Measurements from ENCODE around the gene GNAO1. TPM values are rescaled to one million over a fixed set of nuclear protein-coding genes. Genes with fewer than 3 reads are reported as not detected.
A peak's percentile ranks its signal among the peaks of the same experiment; 100 is the strongest.

The GNAO1 gene
- total and polyA plus RNA-seq, 2 of the 13 experiments (the other 11 are each of a cell fraction or from before 2014, with no cell fraction given): not detected

DNA sequence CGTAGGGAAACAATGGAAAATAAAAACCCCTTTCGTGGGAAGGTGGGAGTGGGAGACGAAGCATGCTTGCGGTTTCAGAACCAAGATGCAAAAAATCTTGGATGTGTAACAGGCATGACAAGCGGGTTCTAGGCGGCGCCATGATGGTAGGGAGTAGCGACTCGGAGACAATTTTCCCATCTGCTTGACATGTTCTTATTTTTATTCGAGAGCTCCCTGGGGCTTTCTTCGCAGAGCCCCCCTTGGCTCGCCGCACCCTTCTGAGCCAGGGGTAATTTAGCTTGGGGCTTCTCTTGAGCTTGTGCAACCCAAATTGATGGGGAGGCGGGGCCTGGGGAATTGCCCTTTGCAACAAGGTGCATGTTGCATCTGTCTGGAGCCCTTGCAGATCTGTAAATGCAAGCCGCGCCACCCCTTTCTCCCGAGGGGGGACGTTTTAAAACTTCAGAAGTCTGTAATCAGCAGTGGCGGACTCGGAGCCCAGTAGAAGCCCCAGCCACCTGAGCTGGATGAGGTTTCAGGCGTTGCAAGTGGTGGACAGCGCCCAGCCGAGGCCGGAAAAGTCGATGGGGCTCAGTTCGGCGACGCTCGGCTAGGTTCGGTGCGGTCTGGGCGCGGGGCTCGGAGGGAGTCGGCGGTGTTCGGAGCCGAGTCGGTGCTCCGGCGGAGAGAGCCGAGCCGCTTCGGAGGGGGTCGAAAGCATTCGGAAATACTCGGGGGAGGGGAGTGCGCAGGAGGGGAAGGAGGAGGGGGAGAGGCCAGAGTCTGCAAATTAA, 2.9 kb downstream of the GNAO1 start (continued):
- TF ChIP-seq, protein P1, sequence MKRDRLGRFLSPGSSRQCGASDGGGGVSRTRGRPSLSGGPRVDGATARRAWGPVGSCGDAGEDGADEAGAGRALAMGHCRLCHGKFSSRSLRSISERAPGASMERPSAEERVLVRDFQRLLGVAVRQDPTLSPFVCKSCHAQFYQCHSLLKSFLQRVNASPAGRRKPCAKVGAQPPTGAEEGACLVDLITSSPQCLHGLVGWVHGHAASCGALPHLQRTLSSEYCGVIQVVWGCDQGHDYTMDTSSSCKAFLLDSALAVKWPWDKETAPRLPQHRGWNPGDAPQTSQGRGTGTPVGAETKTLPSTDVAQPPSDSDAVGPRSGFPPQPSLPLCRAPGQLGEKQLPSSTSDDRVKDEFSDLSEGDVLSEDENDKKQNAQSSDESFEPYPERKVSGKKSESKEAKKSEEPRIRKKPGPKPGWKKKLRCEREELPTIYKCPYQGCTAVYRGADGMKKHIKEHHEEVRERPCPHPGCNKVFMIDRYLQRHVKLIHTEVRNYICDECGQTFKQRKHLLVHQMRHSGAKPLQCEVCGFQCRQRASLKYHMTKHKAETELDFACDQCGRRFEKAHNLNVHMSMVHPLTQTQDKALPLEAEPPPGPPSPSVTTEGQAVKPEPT (CRISPR knock-in tag; IDR thresholded peaks at IDR 0.05; ENCODE audit: low read depth): no peak
- TF ChIP-seq ADNP (CRISPR knock-in tag; IDR thresholded peaks at IDR 0.05): no peak
- TF ChIP-seq ZNF670 (CRISPR knock-in tag; IDR thresholded peaks at IDR 0.05; ENCODE audit: borderline replicate concordance): no peak
- no peak for TF ChIP-seq EEA1 (CRISPR knock-in tag; IDR thresholded peaks at IDR 0.05; ENCODE audit: borderline replicate concordance)
- TF ChIP-seq, protein P2, sequence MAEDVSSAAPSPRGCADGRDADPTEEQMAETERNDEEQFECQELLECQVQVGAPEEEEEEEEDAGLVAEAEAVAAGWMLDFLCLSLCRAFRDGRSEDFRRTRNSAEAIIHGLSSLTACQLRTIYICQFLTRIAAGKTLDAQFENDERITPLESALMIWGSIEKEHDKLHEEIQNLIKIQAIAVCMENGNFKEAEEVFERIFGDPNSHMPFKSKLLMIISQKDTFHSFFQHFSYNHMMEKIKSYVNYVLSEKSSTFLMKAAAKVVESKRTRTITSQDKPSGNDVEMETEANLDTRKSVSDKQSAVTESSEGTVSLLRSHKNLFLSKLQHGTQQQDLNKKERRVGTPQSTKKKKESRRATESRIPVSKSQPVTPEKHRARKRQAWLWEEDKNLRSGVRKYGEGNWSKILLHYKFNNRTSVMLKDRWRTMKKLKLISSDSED (CRISPR knock-in tag; IDR thresholded peaks at IDR 0.05): no peak
- no peak for TF ChIP-seq REXO4 (CRISPR knock-in tag; IDR thresholded peaks at IDR 0.05; ENCODE audit: borderline replicate concordance)
- TF ChIP-seq, protein P3, sequence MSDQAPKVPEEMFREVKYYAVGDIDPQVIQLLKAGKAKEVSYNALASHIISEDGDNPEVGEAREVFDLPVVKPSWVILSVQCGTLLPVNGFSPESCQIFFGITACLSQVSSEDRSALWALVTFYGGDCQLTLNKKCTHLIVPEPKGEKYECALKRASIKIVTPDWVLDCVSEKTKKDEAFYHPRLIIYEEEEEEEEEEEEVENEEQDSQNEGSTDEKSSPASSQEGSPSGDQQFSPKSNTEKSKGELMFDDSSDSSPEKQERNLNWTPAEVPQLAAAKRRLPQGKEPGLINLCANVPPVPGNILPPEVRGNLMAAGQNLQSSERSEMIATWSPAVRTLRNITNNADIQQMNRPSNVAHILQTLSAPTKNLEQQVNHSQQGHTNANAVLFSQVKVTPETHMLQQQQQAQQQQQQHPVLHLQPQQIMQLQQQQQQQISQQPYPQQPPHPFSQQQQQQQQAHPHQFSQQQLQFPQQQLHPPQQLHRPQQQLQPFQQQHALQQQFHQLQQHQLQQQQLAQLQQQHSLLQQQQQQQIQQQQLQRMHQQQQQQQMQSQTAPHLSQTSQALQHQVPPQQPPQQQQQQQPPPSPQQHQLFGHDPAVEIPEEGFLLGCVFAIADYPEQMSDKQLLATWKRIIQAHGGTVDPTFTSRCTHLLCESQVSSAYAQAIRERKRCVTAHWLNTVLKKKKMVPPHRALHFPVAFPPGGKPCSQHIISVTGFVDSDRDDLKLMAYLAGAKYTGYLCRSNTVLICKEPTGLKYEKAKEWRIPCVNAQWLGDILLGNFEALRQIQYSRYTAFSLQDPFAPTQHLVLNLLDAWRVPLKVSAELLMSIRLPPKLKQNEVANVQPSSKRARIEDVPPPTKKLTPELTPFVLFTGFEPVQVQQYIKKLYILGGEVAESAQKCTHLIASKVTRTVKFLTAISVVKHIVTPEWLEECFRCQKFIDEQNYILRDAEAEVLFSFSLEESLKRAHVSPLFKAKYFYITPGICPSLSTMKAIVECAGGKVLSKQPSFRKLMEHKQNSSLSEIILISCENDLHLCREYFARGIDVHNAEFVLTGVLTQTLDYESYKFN (CRISPR knock-in tag; conservative IDR thresholded peaks at IDR 0.05): no peak
- TF ChIP-seq PITX1 (CRISPR knock-in tag; IDR thresholded peaks at IDR 0.05): 0 out of 2 replicates have a peak, but pooled peaks have one; percentile 25
- TF ChIP-seq NR3C1 (CRISPR knock-in tag; IDR thresholded peaks at IDR 0.05): no peak
- peak; percentile 51; the same call in 1 of the 2 replicates for TF ChIP-seq ERF (CRISPR knock-in tag; IDR thresholded peaks at IDR 0.05)
- no peak for TF ChIP-seq SRY (CRISPR knock-in tag; IDR thresholded peaks at IDR 0.05)
- TF ChIP-seq NFKBIZ (CRISPR knock-in tag; IDR thresholded peaks at IDR 0.05): no peak
- TF ChIP-seq ZNF432 (CRISPR knock-in tag; IDR thresholded peaks at IDR 0.05; ENCODE audit: borderline replicate concordance): no peak
- TF ChIP-seq, protein P4, sequence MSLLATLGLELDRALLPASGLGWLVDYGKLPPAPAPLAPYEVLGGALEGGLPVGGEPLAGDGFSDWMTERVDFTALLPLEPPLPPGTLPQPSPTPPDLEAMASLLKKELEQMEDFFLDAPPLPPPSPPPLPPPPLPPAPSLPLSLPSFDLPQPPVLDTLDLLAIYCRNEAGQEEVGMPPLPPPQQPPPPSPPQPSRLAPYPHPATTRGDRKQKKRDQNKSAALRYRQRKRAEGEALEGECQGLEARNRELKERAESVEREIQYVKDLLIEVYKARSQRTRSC (CRISPR knock-in tag; IDR thresholded peaks at IDR 0.05; ENCODE audit: low read depth): no peak
- TF ChIP-seq RARG (CRISPR knock-in tag; IDR thresholded peaks at IDR 0.05; ENCODE audit: low read depth): no peak
- TF ChIP-seq TGIF2 (CRISPR knock-in tag; IDR thresholded peaks at IDR 0.05): 0 out of 2 replicates have a peak, but pooled peaks have one; percentile 3
- no peak for TF ChIP-seq KMT2A (CRISPR knock-in tag; IDR thresholded peaks at IDR 0.05)
- no peak for TF ChIP-seq ESRRA (CRISPR knock-in tag; IDR thresholded peaks at IDR 0.05; ENCODE audit: low read depth)
- TF ChIP-seq, protein P5, sequence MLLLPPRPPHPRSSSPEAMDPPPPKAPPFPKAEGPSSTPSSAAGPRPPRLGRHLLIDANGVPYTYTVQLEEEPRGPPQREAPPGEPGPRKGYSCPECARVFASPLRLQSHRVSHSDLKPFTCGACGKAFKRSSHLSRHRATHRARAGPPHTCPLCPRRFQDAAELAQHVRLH (CRISPR knock-in tag; IDR thresholded peaks at IDR 0.05; ENCODE audit: borderline replicate concordance, low read depth): no peak
- TF ChIP-seq CCAR2 (optimal IDR thresholded peaks at IDR 0.05; ENCODE audit: low read depth, low read length): no peak
- no peak for TF ChIP-seq SIX1 (CRISPR knock-in tag; IDR thresholded peaks at IDR 0.05; ENCODE audit: borderline replicate concordance)
- TF ChIP-seq ZNF136 (CRISPR knock-in tag; IDR thresholded peaks at IDR 0.05; ENCODE audit: low read depth): no peak

Measured in HepG2 (cell line).